ENCODE data around the gene EFHC1.
A peak's percentile ranks its signal among the peaks of the same experiment; 100 is the strongest.

The EFHC1 gene

GRCh38 chr6:52531834-52532233 lies 111.7 kb downstream of the EFHC1 start:
- Histone ChIP-seq H3K27ac (peak overlapping the region in 1 of 2 donors; percentile 34), H3K4me3 (no peak overlapping the region)
- no peak for DNase-seq (ENCODE audit: low spot score)
- TF ChIP-seq, protein P1, sequence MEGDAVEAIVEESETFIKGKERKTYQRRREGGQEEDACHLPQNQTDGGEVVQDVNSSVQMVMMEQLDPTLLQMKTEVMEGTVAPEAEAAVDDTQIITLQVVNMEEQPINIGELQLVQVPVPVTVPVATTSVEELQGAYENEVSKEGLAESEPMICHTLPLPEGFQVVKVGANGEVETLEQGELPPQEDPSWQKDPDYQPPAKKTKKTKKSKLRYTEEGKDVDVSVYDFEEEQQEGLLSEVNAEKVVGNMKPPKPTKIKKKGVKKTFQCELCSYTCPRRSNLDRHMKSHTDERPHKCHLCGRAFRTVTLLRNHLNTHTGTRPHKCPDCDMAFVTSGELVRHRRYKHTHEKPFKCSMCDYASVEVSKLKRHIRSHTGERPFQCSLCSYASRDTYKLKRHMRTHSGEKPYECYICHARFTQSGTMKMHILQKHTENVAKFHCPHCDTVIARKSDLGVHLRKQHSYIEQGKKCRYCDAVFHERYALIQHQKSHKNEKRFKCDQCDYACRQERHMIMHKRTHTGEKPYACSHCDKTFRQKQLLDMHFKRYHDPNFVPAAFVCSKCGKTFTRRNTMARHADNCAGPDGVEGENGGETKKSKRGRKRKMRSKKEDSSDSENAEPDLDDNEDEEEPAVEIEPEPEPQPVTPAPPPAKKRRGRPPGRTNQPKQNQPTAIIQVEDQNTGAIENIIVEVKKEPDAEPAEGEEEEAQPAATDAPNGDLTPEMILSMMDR (IDR thresholded peaks at IDR 0.05) = no peak

GRCh38 chr6:52532457-52532856 lies 112.3 kb downstream of the EFHC1 start:
- Histone ChIP-seq H3K27ac (no peak overlapping the region), H3K4me3 (no peak overlapping the region)
- TF ChIP-seq, protein P1 (IDR thresholded peaks at IDR 0.05) = no peak
- no peak for DNase-seq (ENCODE audit: low spot score)

DNA sequence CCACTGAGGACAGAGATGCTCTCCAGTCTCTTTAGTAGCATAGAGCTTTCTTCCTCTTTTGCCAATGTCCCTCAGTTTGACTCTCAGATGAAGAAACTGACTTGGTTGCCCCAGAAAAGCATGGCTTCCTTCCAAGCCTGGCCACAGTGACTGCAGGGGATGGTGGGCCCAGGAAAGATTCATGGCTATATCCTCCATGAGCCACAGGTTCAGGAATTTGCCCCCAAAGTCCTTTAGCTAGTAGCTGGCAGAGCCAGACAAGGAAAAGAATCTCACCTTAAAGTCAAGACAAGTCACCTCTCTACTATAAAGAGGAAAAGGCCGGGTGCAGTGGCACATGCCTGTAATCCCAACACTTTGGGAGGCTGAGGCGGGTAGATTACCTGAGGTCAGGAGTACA lies 113.3 kb downstream of the EFHC1 start:
- Histone ChIP-seq H3K27ac (no peak overlapping the region), H3K4me3 (no peak overlapping the region)
- TF ChIP-seq, protein P1 (IDR thresholded peaks at IDR 0.05) = no peak
- no peak for DNase-seq (ENCODE audit: low spot score)

- DNase-seq (ENCODE audit: low spot score) = no peak
- Histone ChIP-seq H3K4me3 (no peak overlapping the region), H3K27ac (no peak overlapping the region)
- TF ChIP-seq, protein P1 (IDR thresholded peaks at IDR 0.05) = no peak
Measured at GRCh38 chr6:52534363-52534762, 114.2 kb downstream of the EFHC1 start.

- DNase-seq (ENCODE audit: low spot score) = no peak
- H3K4me3 ChIP-seq = no peak overlapping the region
- H3K27ac ChIP-seq = no peak overlapping the region
- TF ChIP-seq, protein P1 (IDR thresholded peaks at IDR 0.05) = no peak
Measured at GRCh38 chr6:52534966-52535390, 114.8 kb downstream of the EFHC1 start.

DNA sequence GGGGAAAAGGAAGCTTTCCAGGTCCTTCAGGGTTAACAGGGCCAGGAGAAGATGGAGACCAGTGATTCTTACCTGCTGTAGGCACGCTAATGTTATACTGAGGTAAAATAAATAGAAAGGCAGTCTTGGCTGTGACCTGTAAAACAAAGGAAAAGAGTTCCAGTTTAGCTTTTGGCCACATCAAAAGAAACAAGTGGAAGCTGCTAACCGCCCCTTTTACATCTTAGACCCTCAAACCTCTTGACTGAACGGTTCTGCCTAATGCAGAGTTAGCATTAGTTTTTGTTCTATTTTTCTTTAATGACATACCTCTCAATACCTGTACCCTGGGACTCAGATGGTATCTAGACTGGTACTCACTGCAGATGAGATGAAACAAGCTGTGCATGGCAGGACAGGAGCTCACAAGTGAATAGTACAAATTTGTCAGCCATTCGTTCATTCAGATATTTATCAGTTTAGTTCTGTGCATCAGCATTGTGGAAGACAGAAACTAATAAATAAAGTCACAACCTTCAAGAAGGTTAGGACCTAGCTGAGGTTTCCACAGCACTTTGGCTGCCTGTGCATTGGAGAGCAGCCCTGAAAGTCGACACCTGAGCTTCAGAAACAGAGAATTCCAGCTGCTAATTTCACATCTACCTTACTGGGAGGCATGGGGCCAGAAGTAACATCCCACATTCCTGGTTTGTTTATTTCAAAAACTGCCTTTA lies 115.7 kb downstream of the EFHC1 start:
- H3K4me3 ChIP-seq = no peak overlapping the region
- TF ChIP-seq, protein P1 (IDR thresholded peaks at IDR 0.05) = no peak
- DNase-seq (ENCODE audit: low spot score) = no peak
- no peak overlapping the region for H3K27ac ChIP-seq

- Histone ChIP-seq H3K4me3 (no peak overlapping the region), H3K27ac (peak overlapping the region in 1 of 2 donors; percentile 59)
- TF ChIP-seq, protein P1 (IDR thresholded peaks at IDR 0.05) = no peak
- DNase-seq (ENCODE audit: low spot score) = no peak
Measured at GRCh38 chr6:52536424-52536916, 116.3 kb downstream of the EFHC1 start.
